Coronary artery (tissue), 2 donors: Measurements from ENCODE around the gene MGA.
"Not testable (repeated sequence)": the region's sequence is repeated elsewhere in the genome, so short reads cannot be mapped to it uniquely, and the experiment has no call there.

Source experiments
- DNase-seq: peaks from one replicate; pipeline ENCODE4 v3.0.0-alpha.2; 2017; ENCODE audit warnings: low spot score
- H3K27ac ChIP-seq, 2 donors: fragments of 200-600 bp; sonication (generic); one replicate each; pipeline ENCODE4 v1.5.1; 2016 to 2019
- H3K4me3 ChIP-seq: fragments of 200-600 bp; sonication (generic); 2 replicates; pipeline ENCODE4 v1.5.1; 2016; ENCODE audit warnings: mild to moderate bottlenecking, moderate library complexity
- CTCF ChIP-seq: fragments of 200-600 bp; sonication (generic); IDR thresholded peaks from one replicate; pipeline ENCODE4 v1.5.1; 2019; ENCODE audit warnings: antibody characterized with exemption

MGA gene

GRCh38 chr15:41703120-41703519 lies 42.9 kb downstream of the MGA start:
- TF ChIP-seq CTCF = no peak
- H3K27ac ChIP-seq = no peak overlapping the region
- no peak overlapping the region for H3K4me3 ChIP-seq
- no peak for DNase-seq

GRCh38 chr15:41713047-41713446 lies 52.8 kb downstream of the MGA start:
- TF ChIP-seq CTCF = no peak
- Histone ChIP-seq H3K27ac (no peak overlapping the region), H3K4me3 (no peak overlapping the region)
- DNase-seq = no peak

- Histone ChIP-seq H3K4me3 (no peak overlapping the region), H3K27ac (no peak overlapping the region)
- DNase-seq = no peak
- TF ChIP-seq CTCF = no peak
These were observed 54.1 kb downstream of the MGA start for GRCh38 chr15:41714291-41714690.

GRCh38 chr15:41716864-41717263 lies 56.7 kb downstream of the MGA start:
- no peak overlapping the region for H3K4me3 ChIP-seq
- no peak overlapping the region for H3K27ac ChIP-seq
- DNase-seq = no peak
- TF ChIP-seq CTCF = no peak

- Histone ChIP-seq H3K27ac (no peak overlapping the region), H3K4me3 (no peak overlapping the region)
- no peak for DNase-seq
- TF ChIP-seq CTCF = no peak
These were observed 66.9 kb downstream of the MGA start for GRCh38 chr15:41727143-41727542.

- not testable (repeated sequence) for DNase-seq, H3K4me3 ChIP-seq, H3K27ac ChIP-seq
These were observed 67.9 kb downstream of the MGA start for GRCh38 chr15:41728061-41728460.

- Histone ChIP-seq H3K27ac (no peak overlapping the region), H3K4me3 (no peak overlapping the region)
- DNase-seq = no peak
- no peak for TF ChIP-seq CTCF
These were observed 70.3 kb downstream of the MGA start for GRCh38 chr15:41730543-41730942.

- no peak overlapping the region for H3K27ac ChIP-seq
- DNase-seq = no peak
- no peak overlapping the region for H3K4me3 ChIP-seq
- no peak for TF ChIP-seq CTCF
These were observed 72.3 kb downstream of the MGA start for GRCh38 chr15:41732483-41732882.
